Mucosa of stomach (tissue), 1 donor: Measurements from ENCODE around the gene NEGR1.

Experiments used
- H3K27me3 ChIP-seq: one replicate; pipeline ENCODE4 v1.7.0; 2013; ENCODE audit warnings: mild to moderate bottlenecking, low read length; ENCODE audit not compliant: control insufficient read depth, insufficient read depth
- H3K36me3 ChIP-seq: one replicate; pipeline ENCODE4 v1.7.0; 2013; ENCODE audit warnings: low read length; ENCODE audit not compliant: control insufficient read depth, insufficient read depth
- H3K4me1 ChIP-seq: one replicate; pipeline ENCODE4 v1.7.0; 2013; ENCODE audit warnings: mild to moderate bottlenecking, low read length; ENCODE audit not compliant: control insufficient read depth, insufficient read depth
- H3K4me3 ChIP-seq: one replicate; pipeline ENCODE4 v1.7.0; 2013; ENCODE audit warnings: low read length
- H3K9ac ChIP-seq: one replicate; pipeline ENCODE4 v1.7.0; 2013; ENCODE audit warnings: mild to moderate bottlenecking, low read length, moderate library complexity
- H3K9me3 ChIP-seq: one replicate; pipeline ENCODE4 v1.7.0; 2013; ENCODE audit warnings: mild to moderate bottlenecking, low read length, moderate library complexity; ENCODE audit not compliant: control insufficient read depth
- donor health status: Pancreatic carcinoma.

The NEGR1 gene

GRCh38 chr1:72227667-72228066, 54.7 kb downstream of the NEGR1 start:
- Histone ChIP-seq H3K4me3 (no peak overlapping the region), H3K9ac (no peak overlapping the region), H3K9me3 (no peaks in the 10 kb centered on the region), H3K4me1 (no peaks in the 10 kb centered on the region), H3K27me3 (no peaks in the 10 kb centered on the region), H3K36me3 (no peaks in the 10 kb centered on the region)

GRCh38 chr1:72224506-72224905, 57.8 kb downstream of the NEGR1 start:
- no peak overlapping the region for H3K4me3 ChIP-seq
- no peaks in the 10 kb centered on the region for H3K4me1 ChIP-seq
- H3K36me3 ChIP-seq: no peaks in the 10 kb centered on the region
- no peaks in the 10 kb centered on the region for H3K27me3 ChIP-seq
- H3K9me3 ChIP-seq: no peaks in the 10 kb centered on the region
- no peak overlapping the region for H3K9ac ChIP-seq

- H3K27me3 ChIP-seq: no peaks in the 10 kb centered on the region
- H3K9ac ChIP-seq: no peak overlapping the region
- H3K4me3 ChIP-seq: no peak overlapping the region
- no peaks in the 10 kb centered on the region for H3K36me3 ChIP-seq
- no peaks in the 10 kb centered on the region for H3K9me3 ChIP-seq
- H3K4me1 ChIP-seq: no peaks in the 10 kb centered on the region
Observed at GRCh38 chr1:72221811-72222210, 60.5 kb downstream of the NEGR1 start.

GRCh38 chr1:72218141-72218739, 64.1 kb downstream of the NEGR1 start:
- H3K36me3 ChIP-seq: no peaks in the 10 kb centered on the region
- no peak overlapping the region for H3K4me3 ChIP-seq
- H3K9me3 ChIP-seq: no peaks in the 10 kb centered on the region
- H3K27me3 ChIP-seq: no peaks in the 10 kb centered on the region
- H3K9ac ChIP-seq: no peak overlapping the region
- H3K4me1 ChIP-seq: no peaks in the 10 kb centered on the region

GRCh38 chr1:72207059-72207458, 75.3 kb downstream of the NEGR1 start:
- H3K9ac ChIP-seq: no peak overlapping the region
- no peaks in the 10 kb centered on the region for H3K27me3 ChIP-seq
- H3K36me3 ChIP-seq: no peaks in the 10 kb centered on the region
- no peaks in the 10 kb centered on the region for H3K4me1 ChIP-seq
- no peaks in the 10 kb centered on the region for H3K9me3 ChIP-seq
- H3K4me3 ChIP-seq: no peak overlapping the region

GRCh38 chr1:72202761-72203160, 79.6 kb downstream of the NEGR1 start:
- Histone ChIP-seq H3K4me1 (no peaks in the 10 kb centered on the region), H3K36me3 (no peaks in the 10 kb centered on the region), H3K9me3 (no peaks in the 10 kb centered on the region), H3K27me3 (no peaks in the 10 kb centered on the region), H3K9ac (no peak overlapping the region), H3K4me3 (no peak overlapping the region)

- no peaks in the 10 kb centered on the region for H3K36me3 ChIP-seq
- H3K27me3 ChIP-seq: no peaks in the 10 kb centered on the region
- no peaks in the 10 kb centered on the region for H3K9me3 ChIP-seq
- H3K9ac ChIP-seq: no peak overlapping the region
- no peak overlapping the region for H3K4me3 ChIP-seq
- H3K4me1 ChIP-seq: no peaks in the 10 kb centered on the region
Observed at GRCh38 chr1:72197786-72198185, 84.6 kb downstream of the NEGR1 start.

- Histone ChIP-seq H3K9ac (no peak overlapping the region), H3K27me3 (no peaks in the 10 kb centered on the region), H3K4me1 (no peaks in the 10 kb centered on the region), H3K4me3 (no peak overlapping the region), H3K36me3 (no peaks in the 10 kb centered on the region), H3K9me3 (no peaks in the 10 kb centered on the region)
Observed at GRCh38 chr1:72186733-72187307, 95.5 kb downstream of the NEGR1 start.

GRCh38 chr1:72184099-72184701, 98.1 kb downstream of the NEGR1 start:
- Histone ChIP-seq H3K9me3 (no peaks in the 10 kb centered on the region), H3K36me3 (no peaks in the 10 kb centered on the region), H3K27me3 (no peaks in the 10 kb centered on the region), H3K4me1 (no peaks in the 10 kb centered on the region), H3K4me3 (no peak overlapping the region), H3K9ac (no peak overlapping the region)

GRCh38 chr1:72182859-72183258, 99.5 kb downstream of the NEGR1 start:
- Histone ChIP-seq H3K27me3 (no peaks in the 10 kb centered on the region), H3K9me3 (no peaks in the 10 kb centered on the region), H3K9ac (no peak overlapping the region), H3K4me3 (no peak overlapping the region), H3K36me3 (no peaks in the 10 kb centered on the region), H3K4me1 (no peaks in the 10 kb centered on the region)

- no peak overlapping the region for H3K4me3 ChIP-seq
- no peaks in the 10 kb centered on the region for H3K9me3 ChIP-seq
- no peaks in the 10 kb centered on the region for H3K27me3 ChIP-seq
- H3K4me1 ChIP-seq: no peaks in the 10 kb centered on the region
- no peaks in the 10 kb centered on the region for H3K36me3 ChIP-seq
- H3K9ac ChIP-seq: no peak overlapping the region
Observed at GRCh38 chr1:72178266-72178665, 104.1 kb downstream of the NEGR1 start.

GRCh38 chr1:72177711-72178110, 104.6 kb downstream of the NEGR1 start:
- Histone ChIP-seq H3K4me1 (no peaks in the 10 kb centered on the region), H3K4me3 (no peak overlapping the region), H3K27me3 (no peaks in the 10 kb centered on the region), H3K9ac (no peak overlapping the region), H3K9me3 (no peaks in the 10 kb centered on the region), H3K36me3 (no peaks in the 10 kb centered on the region)
